Stomach (tissue), 9 donors: ENCODE data around the gene CYTIP. TPM values are rescaled to one million over a fixed set of nuclear protein-coding genes. Genes with fewer than 3 reads are reported as not detected.

Source experiments
- DNase-seq, 2 donors: peaks; one replicate each; pipeline versions ENCODE4 v3.0.0 to v3.0.0-alpha.2; 2013 to 2019
- H3K27ac ChIP-seq, 5 donors: fragments of 200-600 bp in 4 of 5; sonication (generic) in 4 of 5; one replicate each; pipeline ENCODE4 v1.5.1; 2013 to 2019; ENCODE audit warnings: mild to moderate bottlenecking in 1 of 5, moderate library complexity in 1 of 5
- H3K27me3 ChIP-seq, 3 donors: fragments of 200-600 bp; sonication (generic); one replicate each; pipeline ENCODE4 v1.5.1; 2017 to 2019; ENCODE audit warnings: mixed run types in 1 of 3
- H3K36me3 ChIP-seq, 4 donors: fragments of 200-600 bp; sonication (generic); 1 replicate in 3 of 4; 2 replicates in 1 of 4; pipeline ENCODE4 v1.5.1; 2016 to 2019
- H3K4me1 ChIP-seq, 4 donors: fragments of 200-600 bp; sonication (generic); one replicate each; pipeline ENCODE4 v1.5.1; 2016 to 2019
- H3K4me3 ChIP-seq, 4 donors: fragments of 200-600 bp; sonication (generic) in 3 of 4; one replicate each; pipeline ENCODE4 v1.5.1; 2016 to 2019; ENCODE audit warnings: mild to moderate bottlenecking in 1 of 4
- H3K9me3 ChIP-seq, 4 donors: fragments of 200-600 bp; sonication (generic); one replicate each; pipeline ENCODE4 v1.5.1; 2016 to 2019
- CTCF ChIP-seq, 7 experiments: fragments of 450-650 bp in 4 of 7; fragments of 200-600 bp in 3 of 7; sonication (generic) in 3 of 7; IDR thresholded peaks; one replicate each; pipeline ENCODE4 v1.5.1; 2016 to 2019; ENCODE audit warnings: antibody characterized with exemption in 7 of 7, control low read depth in 2 of 7, mild to moderate bottlenecking in 1 of 7
- EP300 ChIP-seq: sonication (generic); formaldehyde crosslinking; IDR thresholded peaks from one replicate; pipeline ENCODE4 v1.6.1; 2017; ENCODE audit warnings: antibody characterized with exemption
- POLR2A ChIP-seq, 4 donors: fragments of 450-650 bp; IDR thresholded peaks; one replicate each; pipeline ENCODE4 v1.6.1; 2016; ENCODE audit warnings: antibody characterized with exemption in 4 of 4, control low read depth in 2 of 4, mild to moderate bottlenecking in 1 of 4, moderate library complexity in 1 of 4
- POLR2AphosphoS5 ChIP-seq, 3 donors: sonication (generic); formaldehyde crosslinking; IDR thresholded peaks; one replicate each; pipeline ENCODE4 v1.6.1; 2016; ENCODE audit warnings: antibody characterized with exemption in 3 of 3
- WGBS, 5 donors: extraction: QIAGEN DNeasy Blood & Tissue Kit in 3 of 5; methylation state at CpG; one replicate each; pipeline versions ENCODE4 v1.1.5 to v1.1.7; 2013 to 2018; 5-methylcytosine and 5-hydroxymethylcytosine counted together
- intact Hi-C: fragments of 100-400 bp; cut with DNase I; formaldehyde crosslinking; loops from one replicate; pipeline ENCODE4 v1.15.1; 2023; ENCODE audit warnings: low total_unique reads
- polyA plus RNA-seq, 3 donors: library from polyadenylated mRNA; stranded (reverse); fragments of 200-250 nt; gene quantifications; one replicate each; pipeline ENCODE4 v1.2.3, GENCODE V29; 2013
- total RNA-seq, 5 donors: library from RNA; depleted of rRNA; stranded (reverse); fragments of >200 nt; gene quantifications; one replicate each; pipeline versions ENCODE4 v1.1.0 to v1.2.3, GENCODE V29; 2014 to 2016
- donor health status: healthy with polysubstance abuse.
- donor health status: Bipolar disorder and iron deficiency.
- donor health status: healthy.

The CYTIP gene
- total and polyA plus RNA-seq, 8 donors, result 5.3 to 30.7 (median 17.4) TPM; not detected in 1

DNA sequence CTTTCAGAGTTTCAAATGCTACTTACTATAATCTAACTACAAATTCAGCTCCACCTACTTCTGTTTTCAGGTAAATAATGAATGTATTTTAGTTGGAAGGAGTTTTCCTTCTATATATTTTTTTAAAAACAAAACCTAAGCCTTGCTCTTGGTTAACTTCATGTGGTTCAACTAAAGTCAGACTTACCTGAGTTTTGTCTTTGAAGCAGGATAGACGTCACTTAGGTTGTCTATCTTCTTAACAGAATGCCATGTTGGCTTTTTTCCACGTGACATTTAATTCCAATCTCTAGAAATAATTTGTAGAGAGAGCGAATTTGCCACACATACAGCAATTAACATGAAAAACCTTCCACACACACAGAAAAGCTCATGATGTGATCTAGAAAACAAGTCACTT is 43.9 kb upstream of the CYTIP start:
- intact Hi-C loops, result no loop called here
- Histone ChIP-seq H3K4me3 (no peak overlapping the region), H3K27me3 (no peaks in the 10 kb centered on the region), H3K9me3 (no peaks in the 10 kb centered on the region), H3K36me3 (no peaks in the 10 kb centered on the region), H3K4me1 (peaks cover 4 to 29% (median 5%) of the 10 kb centered on the region in 4 donors), H3K27ac (peak overlapping the region in 3 of 5 donors; percentile 57 to 64 (median 62))
- TF ChIP-seq CTCF (IDR thresholded peaks at IDR 0.05), result no peak
- TF ChIP-seq POLR2AphosphoS5 (IDR thresholded peaks at IDR 0.05), result no peak
- TF ChIP-seq EP300, result no peak
- TF ChIP-seq POLR2A (IDR thresholded peaks at IDR 0.05), result no peak
- WGBS, 5 donors, result 35 to 50% (median 40%) methylated on average over 3 of the region's 3 CpGs
- no peak for DNase-seq

GRCh38 chr2:157487271-157487610 is 43.4 kb upstream of the CYTIP start:
- Histone ChIP-seq H3K36me3 (no peaks in the 10 kb centered on the region), H3K27ac (peak overlapping the region in 3 of 5 donors; percentile 3 to 64 (median 57)), H3K4me1 (peaks cover 4 to 29% (median 5%) of the 10 kb centered on the region in 4 donors), H3K9me3 (no peaks in the 10 kb centered on the region), H3K27me3 (no peaks in the 10 kb centered on the region), H3K4me3 (no peak overlapping the region)
- no peak for DNase-seq
- intact Hi-C loops, result no loop called here
- TF ChIP-seq POLR2AphosphoS5 (IDR thresholded peaks at IDR 0.05) (no peak), CTCF (IDR thresholded peaks at IDR 0.05) (no peak)
- 43 to 65% (median 48%) methylated on average over 1 of the region's 1 CpG for WGBS, 5 donors

DNA sequence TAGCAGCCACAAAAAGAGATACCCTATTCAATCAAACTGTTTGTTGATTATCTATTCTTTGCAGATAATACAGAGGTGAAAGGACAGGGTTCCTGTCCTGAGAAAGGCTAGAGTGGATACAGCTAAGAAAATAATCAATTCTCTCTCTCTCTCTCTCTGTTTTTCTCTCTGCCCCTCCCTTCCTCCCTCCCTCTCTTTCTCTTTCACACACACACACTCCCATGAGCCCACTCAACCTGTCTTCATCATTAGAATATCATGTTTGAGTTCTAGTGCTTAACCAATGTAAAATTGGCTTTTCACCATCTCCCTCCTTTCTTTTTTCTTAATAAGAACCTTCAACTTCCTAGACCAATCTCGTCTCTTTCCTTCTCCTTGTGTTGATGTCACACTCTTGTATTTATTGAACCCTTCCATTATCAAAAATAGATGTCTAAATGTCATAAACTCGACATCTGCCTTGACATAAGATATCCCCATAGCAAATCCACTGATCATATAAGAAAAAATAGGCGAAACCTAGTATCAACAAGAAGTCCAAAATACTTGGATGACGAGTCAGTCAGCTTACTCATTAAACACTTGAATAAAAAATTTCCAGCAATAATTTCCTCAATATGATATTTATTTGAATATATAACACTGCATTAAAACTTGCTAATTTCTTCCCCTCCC is 42.8 kb upstream of the CYTIP start:
- intact Hi-C loops, result no loop called here
- no peak for DNase-seq
- H3K4me3 ChIP-seq, result no peak overlapping the region
- TF ChIP-seq EP300 (no peak), POLR2AphosphoS5 (IDR thresholded peaks at IDR 0.05) (no peak), POLR2A (IDR thresholded peaks at IDR 0.05) (no peak), CTCF (IDR thresholded peaks at IDR 0.05) (no peak)
- no peaks in the 10 kb centered on the region for H3K9me3 ChIP-seq
- peaks cover 0 to 29% (median 5%) of the 10 kb centered on the region in 4 donors for H3K4me1 ChIP-seq
- H3K27me3 ChIP-seq, result no peaks in the 10 kb centered on the region
- H3K36me3 ChIP-seq, result no peaks in the 10 kb centered on the region
- WGBS, 5 donors, result 36 to 65% (median 56%) methylated on average over 4 of the region's 4 CpGs
- peak overlapping the region in 2 of 5 donors; percentile 3 to 57 for H3K27ac ChIP-seq

DNA sequence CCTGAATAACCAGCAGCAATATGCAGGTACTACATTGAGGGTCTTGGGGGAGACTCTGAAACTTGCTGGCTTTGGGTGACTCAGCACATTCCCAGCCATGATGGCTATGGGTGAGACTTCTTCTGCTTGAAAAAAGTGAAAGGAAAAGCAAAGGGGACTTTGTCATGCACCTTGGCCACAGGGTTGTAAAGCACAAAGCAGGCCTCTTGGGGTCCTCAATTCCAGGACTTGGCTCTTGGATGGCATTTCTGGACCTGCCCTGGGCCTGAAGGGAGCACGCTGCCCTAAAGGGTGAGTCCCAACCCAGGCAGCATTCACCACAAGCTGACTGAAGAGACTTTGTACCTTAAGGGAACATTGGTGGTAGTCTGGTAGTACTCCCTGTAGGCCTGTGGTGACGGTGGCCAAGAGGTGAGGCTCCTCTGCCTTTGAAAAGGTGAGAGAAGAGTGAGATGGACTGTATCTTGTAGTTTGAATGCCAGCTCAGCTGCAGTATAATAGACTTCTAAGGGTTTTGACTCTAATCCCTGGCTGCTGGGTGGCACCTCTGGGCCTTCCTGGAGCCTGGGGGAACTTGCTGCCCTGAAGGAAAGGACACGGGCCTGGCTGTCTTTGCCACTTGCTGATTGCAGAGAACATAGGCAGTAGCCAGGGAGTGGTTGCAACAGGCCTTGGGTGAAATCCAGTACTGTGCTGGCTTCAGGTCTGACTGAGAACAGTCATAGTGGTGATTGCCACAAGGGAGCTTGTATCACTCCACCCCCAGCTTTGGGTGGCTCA is 36.5 kb upstream of the CYTIP start:
- Histone ChIP-seq H3K27ac (peak overlapping the region; percentile 30 to 85 (median 50)), H3K36me3 (no peaks in the 10 kb centered on the region), H3K4me1 (peaks cover 0 to 17% (median 10%) of the 10 kb centered on the region in 4 donors), H3K27me3 (no peaks in the 10 kb centered on the region), H3K4me3 (no peak overlapping the region), H3K9me3 (no peaks in the 10 kb centered on the region)
- 51 to 65% (median 54%) methylated on average over 2 to 3 of the region's 3 CpGs for WGBS, 5 donors
- intact Hi-C loops, result no loop called here
- TF ChIP-seq POLR2A (IDR thresholded peaks at IDR 0.05) (no peak), POLR2AphosphoS5 (IDR thresholded peaks at IDR 0.05) (no peak), EP300 (no peak), CTCF (IDR thresholded peaks at IDR 0.05) (no peak)
- peak in 1 of 2 donors; percentile 81 for DNase-seq
